ENCODE results near the gene KIF1A.

Gene KIF1A, protein sequence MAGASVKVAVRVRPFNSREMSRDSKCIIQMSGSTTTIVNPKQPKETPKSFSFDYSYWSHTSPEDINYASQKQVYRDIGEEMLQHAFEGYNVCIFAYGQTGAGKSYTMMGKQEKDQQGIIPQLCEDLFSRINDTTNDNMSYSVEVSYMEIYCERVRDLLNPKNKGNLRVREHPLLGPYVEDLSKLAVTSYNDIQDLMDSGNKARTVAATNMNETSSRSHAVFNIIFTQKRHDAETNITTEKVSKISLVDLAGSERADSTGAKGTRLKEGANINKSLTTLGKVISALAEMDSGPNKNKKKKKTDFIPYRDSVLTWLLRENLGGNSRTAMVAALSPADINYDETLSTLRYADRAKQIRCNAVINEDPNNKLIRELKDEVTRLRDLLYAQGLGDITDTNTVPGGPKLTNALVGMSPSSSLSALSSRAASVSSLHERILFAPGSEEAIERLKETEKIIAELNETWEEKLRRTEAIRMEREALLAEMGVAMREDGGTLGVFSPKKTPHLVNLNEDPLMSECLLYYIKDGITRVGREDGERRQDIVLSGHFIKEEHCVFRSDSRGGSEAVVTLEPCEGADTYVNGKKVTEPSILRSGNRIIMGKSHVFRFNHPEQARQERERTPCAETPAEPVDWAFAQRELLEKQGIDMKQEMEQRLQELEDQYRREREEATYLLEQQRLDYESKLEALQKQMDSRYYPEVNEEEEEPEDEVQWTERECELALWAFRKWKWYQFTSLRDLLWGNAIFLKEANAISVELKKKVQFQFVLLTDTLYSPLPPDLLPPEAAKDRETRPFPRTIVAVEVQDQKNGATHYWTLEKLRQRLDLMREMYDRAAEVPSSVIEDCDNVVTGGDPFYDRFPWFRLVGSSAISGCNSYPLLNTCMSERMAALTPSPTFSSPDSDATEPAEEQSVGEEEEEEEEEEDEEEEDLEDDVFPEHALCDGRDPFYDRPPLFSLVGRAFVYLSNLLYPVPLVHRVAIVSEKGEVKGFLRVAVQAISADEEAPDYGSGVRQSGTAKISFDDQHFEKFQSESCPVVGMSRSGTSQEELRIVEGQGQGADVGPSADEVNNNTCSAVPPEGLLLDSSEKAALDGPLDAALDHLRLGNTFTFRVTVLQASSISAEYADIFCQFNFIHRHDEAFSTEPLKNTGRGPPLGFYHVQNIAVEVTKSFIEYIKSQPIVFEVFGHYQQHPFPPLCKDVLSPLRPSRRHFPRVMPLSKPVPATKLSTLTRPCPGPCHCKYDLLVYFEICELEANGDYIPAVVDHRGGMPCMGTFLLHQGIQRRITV (N-terminal part only)

DNA sequence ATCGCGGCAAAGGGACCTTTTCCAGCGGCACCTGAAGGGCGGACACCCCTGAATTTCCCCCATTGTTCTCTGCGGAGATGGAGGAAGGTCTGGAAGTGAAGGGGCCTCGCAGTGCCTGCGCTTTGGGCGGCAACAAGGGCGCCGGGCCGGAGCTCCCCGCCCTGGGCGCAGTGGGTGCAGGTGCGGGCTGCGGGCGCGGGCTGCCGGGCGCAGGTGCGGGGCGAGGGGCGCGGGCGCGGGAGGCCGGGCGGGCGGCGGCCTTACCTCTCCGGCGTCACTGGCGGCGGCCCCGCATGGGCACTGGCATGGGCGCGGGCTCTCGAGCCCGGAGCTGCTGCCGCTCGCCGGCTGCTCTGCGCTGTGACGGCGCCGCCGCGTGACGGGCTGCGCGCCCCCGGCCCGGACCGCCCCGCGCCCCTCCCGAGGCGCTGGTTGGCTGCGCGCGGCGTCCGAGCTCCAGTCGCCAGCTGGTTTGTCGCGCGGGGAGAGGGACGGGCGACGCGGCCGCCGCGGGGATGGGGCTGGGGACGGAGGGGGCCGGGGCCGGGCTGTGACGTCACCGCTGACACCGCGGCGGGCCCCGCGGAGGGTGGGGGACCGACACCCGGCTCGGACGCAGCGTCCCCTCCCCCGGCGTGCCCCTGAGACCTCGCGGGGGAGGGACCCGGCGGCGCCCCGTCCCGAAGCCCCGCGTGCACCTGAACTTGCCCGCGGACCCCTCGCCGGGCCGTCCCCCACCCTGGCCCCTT, at the start of gene KIF1A:
Gene KIF1A, minus strand, starts transcription at position 362 of the 749 bp plus-strand sequence. CDS start 22,467 bp downstream, outside the sequence.
- peak; percentile 93 for DNase-seq

DNA sequence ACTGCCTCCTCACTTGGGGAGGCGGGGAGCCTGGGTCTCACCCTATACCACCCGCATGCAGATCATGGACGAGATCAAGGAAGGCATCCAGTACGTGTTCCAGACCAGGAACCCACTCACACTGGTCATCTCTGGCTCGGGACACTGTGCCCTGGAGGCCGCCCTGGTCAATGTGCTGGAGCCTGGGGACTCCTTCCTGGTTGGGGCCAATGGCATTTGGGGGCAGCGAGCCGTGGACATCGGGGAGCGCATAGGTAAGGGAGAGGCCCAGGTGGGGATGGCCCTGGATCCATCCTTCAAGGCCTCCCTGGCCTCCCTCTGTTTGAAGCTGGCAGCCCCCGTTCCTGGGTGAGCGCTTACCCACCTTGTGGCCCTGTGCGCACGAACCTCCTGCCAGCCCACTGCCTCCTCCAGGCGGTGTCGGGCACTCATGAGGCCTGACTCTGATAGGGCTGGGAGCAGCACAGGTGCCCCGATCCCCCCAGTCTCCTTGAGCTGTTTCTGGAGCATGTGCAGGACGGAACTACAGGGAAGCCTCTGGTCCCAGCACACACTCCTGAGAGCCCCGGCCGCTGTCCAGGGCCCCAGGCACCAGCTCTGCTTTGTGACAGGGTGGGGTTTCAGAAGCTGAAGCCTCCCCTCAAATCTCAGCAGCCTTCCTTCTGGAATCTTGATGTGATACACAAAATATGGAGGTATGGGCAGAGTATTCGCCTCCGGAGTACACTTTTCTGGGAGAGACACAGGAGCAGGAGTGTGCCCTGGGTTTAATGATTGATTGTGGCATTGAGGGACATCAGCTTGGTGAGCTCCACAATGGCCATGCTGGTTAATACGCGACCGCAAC, 49.3 kb upstream of the KIF1A start:
- no peak for DNase-seq

DNA sequence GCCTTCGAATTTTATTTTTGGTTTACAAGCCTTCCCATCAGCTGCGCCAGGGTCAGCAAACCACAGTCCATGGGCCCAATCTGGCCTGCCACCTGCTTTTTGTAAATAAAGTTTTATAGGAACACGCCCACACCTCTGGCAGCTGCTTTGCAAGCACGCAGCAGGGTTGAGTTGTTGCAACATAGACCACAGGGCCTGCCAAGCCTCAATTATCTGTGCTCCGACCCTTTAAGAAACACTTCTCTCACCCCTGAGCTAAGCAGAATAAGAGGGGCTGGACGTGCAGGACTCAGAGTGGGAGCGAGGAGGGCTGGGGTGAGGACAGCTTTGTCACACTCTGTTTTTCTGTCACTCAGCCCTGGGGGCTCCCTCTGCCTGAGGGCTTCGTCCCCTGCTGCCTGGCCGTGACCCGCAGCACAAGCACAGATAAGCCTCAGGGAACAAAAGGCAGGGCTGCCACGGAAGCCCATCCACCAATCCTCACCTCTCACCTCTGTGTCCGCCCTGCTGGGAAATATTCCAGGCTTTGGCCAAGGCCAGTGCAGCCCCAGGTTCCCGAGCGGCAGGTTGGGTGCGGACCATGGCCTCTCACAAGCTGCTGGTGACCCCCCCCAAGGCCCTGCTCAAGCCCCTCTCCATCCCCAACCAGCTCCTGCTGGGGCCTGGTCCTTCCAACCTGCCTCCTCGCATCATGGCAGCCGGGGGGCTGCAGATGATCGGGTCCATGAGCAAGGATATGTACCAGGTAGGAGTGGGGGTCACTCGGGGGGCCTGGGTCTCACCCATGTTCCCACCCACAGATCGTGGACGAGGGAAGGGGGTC, 48.5 kb upstream of the KIF1A start, which contains the start of gene AGXT:
Gene AGXT, plus strand, starts transcription at position 539 of the 823 bp plus-strand sequence. Its CDS starts 42 bp downstream, at position 581.
- DNase-seq, result no peak

DNA sequence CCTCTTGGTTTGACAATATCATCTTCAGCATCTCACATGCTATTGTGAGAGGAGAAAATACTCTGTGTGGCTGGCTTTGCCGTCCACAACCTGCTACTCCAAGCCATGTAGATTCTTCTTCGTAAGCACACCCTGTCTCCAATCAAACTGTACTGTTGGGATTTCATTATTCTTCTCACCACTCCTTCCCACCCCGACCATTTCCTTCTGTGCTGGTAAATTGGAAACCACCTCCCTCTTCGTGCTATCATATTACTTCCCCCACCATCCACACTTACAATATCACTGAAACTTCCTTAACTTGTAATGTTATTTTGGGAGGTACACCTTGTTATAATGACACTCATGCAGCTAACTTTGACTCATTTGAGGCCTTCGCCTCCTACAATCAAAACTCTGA, 45.4 kb upstream of the KIF1A start:
- DNase-seq, result no peak

DNA sequence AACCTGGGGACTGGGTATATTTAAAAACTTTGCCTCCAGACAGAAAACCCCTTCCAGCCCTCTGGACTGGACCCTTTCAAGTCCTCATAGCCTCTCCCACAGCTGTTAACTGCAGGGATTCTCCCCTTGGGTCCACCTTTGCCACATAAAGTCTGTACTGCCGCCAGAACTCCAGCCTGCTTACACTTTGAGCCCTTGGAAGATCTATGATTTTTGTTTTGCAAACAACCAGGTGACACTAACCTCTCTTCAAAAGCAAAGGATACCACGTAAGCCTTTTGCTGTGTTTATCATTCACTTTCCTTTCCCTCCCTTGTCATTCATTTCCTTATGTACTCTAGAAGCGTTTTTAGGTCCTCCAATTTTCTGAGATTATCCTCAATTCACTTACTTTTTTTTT, 44.5 kb upstream of the KIF1A start:
- no peak for DNase-seq

DNA sequence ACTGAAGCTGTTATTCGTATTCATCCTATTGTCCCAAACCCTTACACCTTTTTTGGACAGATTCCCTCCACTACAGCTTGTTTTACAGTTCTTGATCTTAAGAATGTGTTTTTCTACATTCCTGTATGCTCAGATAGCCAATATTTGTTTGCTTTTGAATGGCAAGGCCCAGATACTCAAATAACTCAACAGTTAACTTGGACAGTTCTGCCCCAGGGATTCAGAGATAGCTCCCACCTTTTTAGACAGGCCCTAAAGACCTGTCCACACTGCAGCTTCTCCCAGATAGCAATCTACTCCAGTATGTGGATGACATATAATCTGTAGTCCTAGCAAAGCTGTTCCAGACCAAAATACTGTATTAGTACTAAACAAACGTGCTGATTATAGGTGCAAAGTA, 41.5 kb upstream of the KIF1A start:
- no peak for DNase-seq

DNA sequence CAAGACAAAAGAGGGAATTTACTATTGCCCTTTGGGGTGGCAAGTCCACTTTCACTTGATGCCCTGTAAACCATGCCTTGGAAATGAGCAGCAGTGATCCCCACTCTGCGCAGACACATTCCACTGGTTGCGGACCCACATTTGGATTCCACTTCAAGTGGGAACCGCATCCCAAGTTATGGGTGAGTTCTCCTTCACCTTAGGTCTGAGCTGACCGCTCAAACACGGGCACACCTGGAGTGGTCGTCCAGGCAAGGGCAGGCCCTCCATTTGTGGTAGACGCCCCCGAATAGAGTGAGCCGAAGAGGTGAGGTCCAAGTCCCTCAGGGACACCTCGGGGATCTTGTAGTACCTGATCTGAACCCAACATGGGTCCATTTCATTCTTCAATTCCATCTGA, 38.9 kb upstream of the KIF1A start:
- DNase-seq, result no peak

DNA sequence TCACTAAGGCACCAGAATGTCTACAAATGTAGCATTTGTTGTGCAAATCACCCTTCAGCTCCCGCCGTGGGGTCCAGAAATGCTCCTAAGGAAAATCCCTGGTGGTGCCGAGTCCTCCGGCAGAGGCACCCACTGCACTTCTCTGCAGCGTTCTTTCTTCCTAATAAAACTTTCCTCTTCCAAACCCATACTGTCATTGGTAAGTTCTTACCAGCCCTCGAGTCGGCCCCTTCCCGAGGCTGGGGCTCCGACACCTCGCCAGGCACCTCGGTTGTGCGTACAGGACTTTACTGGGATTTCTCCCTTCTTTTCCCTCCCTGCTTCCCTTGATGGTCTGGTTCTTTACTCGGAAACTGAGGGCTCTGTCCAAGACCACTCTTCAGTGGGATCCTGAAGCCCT, 38.3 kb upstream of the KIF1A start:
- no peak for DNase-seq

DNA sequence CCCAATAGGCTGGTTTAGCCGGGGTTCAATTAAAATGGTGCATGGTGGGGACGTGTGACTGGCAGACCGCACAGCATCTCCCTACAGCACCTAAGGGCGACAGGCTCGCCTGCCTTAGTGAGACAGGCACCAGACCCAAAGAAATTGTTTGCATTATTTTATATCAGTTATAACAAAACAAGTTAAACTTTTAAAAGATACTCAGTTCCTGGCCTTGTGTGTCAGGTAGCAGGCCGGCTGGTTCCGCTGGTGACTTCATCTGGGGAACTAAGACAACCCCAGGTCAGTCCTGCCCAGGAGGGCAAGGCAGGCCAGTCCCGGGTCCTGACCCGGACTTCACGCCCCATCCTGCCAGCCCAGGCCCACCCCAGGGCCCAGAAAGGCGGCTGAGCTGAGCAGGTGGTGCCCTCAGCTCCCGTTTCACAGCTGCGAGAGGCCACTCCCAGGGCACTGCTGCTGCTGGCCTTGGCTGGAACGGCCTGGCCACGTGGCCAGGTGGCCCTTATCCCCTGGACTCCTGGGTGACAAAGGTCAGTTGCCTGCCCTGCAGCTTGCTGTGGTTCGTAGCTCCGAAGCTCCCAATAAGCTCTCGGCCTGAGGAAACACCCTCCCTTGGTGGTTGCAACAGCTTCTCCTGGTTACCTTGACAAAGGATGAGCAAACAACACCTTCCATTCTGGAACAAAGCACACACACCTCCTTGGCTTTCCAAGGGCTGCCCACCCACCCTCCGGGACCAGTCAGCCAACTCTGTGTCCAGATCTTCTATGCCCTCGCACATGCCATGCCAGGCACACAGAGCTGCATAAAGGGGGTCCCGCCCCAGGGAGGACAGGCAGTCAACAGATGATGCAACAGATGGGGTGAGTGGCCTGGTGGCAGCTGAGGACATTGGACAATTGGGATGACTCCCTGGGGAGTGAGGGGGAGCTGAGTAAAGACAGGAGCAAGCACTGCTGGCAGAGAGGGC, 37.3 kb upstream of the KIF1A start:
- no peak for DNase-seq

DNA sequence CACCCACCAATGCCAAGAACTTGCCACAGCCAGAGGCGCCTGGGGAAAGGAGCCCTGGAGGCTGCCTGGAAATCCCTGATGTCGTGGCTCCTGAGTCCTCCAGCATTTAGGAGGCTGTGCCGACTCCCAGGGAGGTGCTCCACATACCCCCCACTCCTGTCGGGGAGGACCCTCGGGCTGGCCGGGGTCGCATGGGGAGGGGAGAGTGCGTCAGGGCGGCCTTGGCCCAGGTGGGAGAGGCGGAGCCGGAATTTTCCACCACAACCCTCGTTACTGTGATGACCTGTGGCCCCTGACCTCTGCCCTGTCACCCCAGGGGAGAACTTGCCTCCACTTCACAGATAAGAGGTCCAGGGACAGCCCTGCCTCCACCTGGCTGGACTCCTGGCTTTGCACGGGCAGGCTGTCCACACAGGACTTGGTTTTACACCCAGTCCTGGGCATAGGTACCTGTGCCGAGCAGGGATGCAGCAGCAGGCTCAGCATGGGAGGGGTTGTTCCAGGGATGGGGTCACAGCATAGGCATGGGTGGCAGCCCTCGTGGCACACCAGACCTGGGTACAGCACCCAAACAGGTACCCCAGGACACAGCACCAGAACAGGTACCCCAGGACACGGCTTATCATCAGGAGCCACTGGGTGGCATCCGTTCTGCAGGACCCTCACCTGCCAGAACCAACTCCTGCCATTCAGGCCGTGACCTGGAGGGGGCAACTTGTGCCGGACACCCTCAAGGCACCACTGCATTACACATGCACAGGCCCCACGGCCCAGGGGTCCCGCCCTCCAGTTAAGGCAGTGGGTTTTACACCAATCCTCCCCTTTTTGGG, 36.3 kb upstream of the KIF1A start:
- no peak for DNase-seq

DNA sequence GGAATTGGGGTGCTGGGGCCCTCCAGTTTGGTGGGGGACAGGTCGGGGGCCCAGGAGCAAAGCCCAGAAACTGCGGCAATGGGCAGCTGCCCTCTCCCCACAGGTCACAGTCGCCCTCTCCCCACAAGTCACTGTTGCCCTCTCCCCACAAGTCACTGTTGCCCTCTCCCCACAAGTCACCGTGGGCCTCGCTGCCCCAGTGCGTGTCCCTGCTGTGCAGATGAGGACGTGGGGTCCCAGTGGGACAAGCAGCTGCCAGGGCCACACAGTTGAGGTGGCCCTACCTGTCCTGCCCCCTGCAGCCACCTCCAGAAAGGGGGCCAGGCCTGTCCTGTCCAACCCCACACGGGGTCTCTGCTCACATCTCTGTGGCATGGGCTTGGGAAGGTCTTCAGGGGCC, 35.7 kb upstream of the KIF1A start:
- DNase-seq, result no peak

DNA sequence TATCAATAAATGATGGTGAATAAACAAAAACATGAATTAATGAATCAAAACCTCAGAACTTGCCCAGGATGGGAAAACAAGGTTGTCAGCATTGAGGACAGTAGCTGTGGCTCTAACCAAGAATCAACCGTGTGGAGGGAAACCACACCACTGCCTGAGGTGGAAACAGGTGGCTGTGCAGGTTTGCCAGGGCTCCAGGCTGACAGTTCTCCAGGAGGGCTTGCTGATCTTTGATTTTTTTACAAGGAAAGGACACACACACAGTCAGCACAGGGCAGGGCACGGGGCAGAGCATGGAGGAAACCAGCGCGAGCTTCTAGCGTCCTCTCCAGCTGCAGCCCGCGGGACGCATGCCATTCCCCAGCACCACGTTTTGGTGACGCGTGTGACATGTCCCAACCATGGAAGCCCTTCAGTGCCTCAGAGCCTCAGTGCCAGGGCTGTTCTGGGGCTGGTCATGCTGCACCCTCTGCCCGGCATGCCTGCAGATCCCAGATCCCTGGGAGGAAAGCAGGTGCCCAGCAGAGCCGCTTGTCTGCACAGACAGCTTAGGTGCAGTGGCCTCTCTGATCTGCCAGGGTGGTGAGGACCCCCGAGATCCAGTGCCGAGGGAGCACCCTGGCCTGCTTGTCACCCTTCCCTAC, 32.8 kb upstream of the KIF1A start:
- no peak for DNase-seq

DNA sequence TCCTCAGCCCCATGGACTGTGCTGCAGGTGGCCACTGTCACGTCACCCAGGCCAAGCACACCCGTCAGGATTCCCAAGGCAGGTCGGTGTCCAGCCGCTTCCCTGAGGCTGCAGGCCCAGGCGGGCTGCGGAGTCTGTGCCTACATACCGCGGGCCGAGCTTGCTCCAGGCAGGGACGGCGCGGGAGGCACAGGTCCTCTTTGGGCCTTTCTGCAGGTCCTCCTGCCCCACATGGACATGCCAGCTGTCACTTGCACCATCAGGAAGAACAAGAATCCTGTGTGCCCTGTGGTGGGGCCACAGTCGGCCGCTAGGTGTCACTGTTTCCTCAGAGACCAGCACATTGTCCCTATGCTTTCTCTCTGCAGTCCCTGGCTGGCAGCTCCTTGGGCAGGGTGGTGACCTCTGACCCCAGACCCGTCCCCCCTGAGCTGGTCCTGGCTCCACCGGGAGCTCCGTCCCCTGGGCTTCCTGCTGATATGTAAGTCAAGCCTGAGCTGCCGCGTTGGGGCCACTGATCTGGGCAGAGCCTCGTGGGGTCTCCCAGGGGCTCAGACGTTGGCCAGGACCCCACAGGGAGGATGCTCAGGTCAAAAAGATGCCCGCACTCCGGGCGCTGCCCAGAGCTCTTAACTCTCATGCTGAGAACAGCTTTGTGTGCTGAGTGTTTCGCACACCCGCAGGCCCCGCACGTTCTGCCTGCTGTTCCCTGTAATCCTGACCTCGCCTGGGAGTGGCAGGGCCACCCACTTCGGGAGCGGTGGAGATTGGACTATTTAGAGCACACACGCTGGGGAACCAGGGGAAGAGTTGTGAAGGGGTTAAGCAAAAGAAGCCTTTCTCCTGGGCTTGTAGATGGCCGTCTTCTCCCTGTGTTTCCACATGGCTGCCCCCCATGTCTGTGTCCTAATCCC, 31.3 kb upstream of the KIF1A start:
- peak; percentile 91 for DNase-seq

DNA sequence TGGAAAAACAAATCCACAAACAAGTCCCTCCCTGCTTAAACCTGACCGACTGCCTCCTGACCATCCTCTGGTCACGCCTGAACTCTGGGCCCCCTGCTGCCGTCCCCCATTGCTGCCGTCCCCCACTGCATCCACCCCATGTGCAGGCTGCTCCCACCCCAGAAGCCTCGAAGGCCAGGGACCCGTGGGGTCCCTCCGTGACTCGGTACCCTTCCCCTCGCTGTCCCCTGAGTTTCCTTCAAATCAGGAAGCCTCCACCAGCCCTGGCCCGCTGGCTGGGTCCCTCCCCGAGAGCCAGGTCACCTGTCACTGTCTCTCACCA, 30.7 kb upstream of the KIF1A start:
- DNase-seq, result no peak

DNA sequence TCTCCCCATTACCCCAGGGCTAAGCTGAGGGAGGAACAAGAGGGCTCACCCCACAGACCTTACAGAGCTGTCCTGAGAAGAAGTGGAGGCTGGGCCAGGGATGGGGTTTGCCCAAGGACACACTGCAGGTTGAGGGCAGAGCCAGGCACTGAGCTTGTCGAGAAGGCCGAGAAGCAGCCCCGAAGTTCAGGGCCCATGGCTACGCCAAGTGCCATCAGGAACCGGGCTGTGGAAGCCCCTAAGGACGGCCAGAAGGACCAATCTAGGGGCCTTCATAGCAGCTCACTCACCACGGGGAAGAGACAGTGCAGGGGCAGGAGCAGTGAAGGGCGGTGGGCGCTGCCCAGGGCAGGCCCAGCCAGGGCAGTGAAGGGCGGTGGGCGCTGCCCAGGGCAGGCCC, 30.0 kb upstream of the KIF1A start:
- DNase-seq, result no peak

DNA sequence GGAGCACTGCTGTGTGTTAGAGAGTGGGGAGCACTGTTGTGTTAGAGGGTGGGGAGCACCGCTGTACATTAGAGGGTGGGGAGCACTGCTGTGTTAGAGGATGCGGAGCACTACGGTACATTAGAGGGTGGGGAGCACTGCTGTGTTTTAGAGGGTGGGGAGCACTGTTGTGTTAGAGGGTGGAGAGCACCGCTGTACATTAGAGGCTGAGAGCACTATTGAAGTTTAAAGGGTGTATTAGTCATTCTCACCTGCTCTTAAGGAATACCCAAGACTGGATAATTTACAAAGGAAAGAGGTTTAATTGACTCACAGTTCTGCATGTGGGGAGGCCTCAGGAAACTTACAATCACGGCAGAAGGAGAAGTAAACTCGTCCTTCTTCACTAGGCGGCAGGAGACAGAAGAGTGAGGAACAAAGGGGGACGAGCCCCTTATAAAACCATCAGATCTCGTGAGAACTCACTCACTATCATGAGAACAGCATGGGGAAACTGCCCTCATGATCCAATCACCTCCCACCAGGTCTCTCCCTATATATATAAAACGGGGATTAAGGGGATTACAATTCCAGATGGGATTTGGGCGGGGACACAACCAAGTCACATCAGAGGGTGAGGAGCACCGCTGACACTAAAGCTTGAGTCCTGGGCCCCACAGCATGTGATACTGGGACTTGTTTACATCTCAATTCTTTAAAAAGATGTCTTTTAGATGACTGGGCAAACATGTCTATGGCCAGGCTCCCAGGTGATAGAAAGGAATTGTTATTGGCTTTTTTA, 29.1 kb upstream of the KIF1A start:
- DNase-seq, result peak; percentile 95

Data from NCI-H82 (cell line).